ENCODE measurements around the gene ERP44.
"Not testable (repeated sequence)": the region's sequence is repeated elsewhere in the genome, so short reads cannot be mapped to it uniquely, and the experiment has no call there.

ERP44 gene

GRCh38 chr9:100098887-100099721, at the start of gene ERP44, which contains the start of gene INVS:
ERP44 (minus strand) TSS chr9:100099000; CDS start chr9:100098840, 160 bp downstream.
INVS (plus strand) TSS chr9:100099243; CDS start chr9:100104522, 5,279 bp downstream.
- peak; percentile 92 for DNase-seq (ENCODE audit: low spot score)

DNA sequence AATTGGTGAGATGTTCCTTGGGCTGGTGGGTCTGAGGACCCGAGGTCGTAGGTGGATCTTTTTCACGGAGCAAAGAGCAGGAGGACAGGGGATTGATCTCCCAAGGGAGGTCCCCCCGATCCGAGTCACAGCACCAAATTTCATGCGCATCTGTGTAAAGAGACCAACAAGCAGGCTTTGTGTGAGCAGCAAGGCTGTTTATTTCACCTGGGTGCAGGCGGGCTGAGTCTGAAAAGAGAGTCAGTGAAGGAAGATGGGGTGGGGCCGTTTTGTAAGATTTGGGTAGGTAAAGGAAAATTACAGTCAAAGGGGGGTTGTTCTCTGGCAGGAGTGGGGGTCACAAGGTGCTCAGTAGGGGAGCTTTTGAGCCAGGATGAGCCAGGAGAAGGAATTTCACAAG, 47.2 kb upstream of the ERP44 start:
- not testable (repeated sequence) for DNase-seq (ENCODE audit: low spot score)

DNA sequence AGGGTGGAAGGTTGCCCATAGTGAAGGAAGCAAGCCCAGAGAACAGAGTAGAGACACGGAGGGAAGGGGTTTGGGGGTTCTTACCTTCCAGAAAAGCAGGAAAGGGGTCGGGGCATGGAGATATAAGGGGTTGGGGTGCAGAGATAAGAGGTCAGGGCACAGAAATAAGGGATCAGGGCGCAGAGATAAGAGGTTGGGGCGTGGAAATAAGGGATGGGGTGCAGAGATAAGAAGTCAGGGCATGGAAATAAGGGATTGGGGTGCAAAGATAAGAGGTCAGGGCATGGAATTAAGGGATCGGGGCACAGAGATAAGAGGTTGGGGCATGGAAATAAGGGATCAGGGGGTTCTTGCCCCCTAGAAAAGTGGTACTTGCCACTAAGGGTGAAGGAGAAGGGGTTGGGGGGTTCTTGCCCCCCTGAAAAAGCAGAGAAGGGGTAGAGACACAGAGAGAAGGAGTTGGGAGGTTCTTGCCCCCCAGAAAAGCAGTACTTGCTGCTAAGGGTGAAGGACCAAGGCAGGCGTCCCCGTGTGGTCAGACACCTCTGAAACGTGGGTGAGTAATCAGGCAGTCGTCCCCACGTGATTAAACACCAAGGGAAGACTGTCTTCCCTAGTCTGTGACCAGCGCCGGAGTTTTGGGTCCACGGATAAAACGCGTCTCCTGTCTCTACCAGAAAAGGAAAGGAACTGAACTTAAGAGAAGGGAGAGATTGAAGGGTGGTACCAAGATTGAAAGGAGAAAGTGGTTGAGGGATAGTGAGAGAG, 46.6 kb upstream of the ERP44 start:
- not testable (repeated sequence) for DNase-seq (ENCODE audit: low spot score)

GRCh38 chr9:100141862-100142261, 43.1 kb upstream of the ERP44 start:
- DNase-seq (ENCODE audit: low spot score), result not testable (repeated sequence)

GRCh38 chr9:100140303-100140702, 41.5 kb upstream of the ERP44 start:
- not testable (repeated sequence) for DNase-seq (ENCODE audit: low spot score)

DNA sequence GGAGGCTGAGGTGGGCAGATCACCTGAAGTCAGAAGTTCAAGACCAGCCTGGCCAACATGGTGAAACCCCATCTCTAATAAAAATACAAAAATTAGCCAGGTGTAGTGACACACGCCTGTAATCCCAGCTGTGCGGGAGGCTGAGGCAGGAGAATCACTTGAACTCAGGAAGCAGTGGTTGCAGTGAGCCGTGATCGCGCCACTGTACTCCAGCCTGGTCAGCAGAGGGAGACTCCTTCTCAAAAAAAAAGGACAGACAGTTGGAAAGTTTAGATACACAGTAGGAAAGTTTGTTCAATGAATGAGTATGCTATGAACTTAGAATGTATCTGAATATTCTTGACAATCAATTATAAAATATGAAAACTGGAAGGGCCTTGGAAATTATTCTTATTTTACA, 38.0 kb upstream of the ERP44 start:
- DNase-seq (ENCODE audit: low spot score), result not testable (repeated sequence)

GRCh38 chr9:100134731-100135130, 35.9 kb upstream of the ERP44 start:
- no peak for DNase-seq (ENCODE audit: low spot score)

DNA sequence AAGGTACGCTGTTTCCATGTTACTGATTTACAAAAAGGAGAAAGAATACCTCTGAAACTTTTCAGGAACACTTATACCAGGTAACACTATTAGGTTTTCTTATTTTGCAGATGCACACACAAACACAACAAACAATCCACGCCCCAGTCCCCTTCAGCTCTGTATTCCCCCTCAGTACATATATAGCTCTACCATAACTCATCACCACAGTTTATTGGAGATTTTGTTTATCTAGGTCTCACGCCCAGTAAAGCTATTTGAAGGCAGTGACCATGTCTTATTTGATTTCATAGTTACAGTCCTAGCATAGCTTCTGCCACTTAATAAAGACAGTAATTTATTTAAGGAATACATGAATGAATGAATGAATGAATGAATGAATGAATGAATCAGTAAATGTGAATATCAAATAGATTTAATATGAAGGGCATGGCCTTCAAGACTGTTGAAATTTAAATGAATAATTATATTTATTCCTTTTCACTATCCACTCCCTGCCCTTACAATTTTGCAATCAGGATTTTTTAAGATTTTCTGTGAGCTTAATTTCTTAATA, 33.2 kb upstream of the ERP44 start:
- DNase-seq (ENCODE audit: low spot score), result no peak

DNA sequence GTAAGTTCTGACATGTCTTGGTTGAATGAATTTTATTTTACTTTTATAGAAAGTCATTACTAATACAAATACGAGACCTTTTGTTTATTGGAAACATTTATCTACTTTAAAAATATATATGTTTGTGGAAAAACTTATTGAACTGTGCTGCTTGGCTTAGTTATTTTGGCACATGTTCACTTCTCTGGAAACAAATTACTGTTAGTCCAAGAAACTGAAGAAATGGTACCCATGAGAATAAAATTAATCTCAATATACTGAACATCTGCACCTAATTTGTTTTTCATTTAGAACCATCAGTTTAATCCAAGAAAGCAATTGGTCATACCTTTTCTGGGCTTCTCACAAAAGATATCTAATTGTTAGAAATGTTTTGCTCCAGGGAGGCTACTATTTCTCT, 32.4 kb upstream of the ERP44 start:
- DNase-seq (ENCODE audit: low spot score), result no peak

DNA sequence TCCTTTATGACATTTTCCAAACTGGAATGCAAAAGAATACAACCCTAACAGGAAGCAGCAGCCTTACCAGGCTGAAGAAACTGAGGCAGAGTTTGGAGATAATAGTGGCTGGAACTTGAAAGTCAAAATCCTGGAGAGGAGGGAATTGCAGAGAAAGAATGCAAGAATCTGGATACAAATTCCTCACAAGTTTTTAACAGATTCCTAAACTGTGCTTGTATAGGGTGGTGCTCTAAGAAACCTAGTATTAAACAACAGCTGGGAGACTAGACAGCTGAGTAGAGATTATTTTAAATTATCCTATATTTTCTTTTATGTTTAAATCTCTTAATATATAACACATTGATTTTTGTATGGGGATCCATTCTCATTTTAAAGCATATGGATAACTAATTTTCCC, 31.0 kb upstream of the ERP44 start:
- DNase-seq (ENCODE audit: low spot score), result no peak

- DNase-seq (ENCODE audit: low spot score), result no peak
Observed at GRCh38 chr9:100126423-100126822, 27.6 kb upstream of the ERP44 start.

DNA sequence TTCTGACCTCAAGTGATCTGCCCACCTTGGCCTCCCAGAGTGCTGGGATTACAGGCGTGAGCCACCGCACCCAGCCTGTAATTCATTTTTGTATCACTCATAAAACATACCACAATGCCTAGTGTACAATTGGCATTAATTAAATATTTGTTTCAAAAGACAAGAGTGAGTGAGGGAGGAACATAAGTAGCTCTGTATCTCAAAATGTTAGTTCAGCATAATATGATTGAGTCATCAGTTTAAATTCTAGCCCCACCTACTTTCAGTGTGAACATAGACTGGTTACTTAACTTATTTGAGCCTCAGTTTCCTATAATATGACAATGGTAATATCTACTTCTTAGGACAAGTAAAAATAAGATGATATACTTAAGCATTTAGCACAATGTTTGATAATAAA, 27.1 kb upstream of the ERP44 start:
- no peak for DNase-seq (ENCODE audit: low spot score)

DNA sequence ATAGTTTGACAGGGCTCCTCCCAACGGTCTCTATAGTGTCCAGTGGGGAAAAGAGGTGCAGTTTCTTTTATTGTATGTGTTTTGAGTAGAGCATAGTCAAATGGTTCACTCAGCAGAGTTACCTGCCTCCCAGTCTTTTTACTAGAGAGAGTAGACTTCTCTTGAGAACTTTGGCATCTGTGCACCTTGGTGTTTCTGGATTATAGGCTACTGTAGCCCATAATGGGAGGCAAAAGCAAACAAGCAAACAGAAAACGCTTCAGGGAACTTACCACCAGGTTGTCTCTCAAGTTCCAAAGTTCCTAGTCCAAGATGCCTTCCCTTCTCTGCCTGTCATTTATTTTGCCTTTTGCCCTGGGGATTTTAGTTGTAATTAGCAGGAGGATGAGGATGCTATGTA, 26.4 kb upstream of the ERP44 start:
- no peak for DNase-seq (ENCODE audit: low spot score)

DNA sequence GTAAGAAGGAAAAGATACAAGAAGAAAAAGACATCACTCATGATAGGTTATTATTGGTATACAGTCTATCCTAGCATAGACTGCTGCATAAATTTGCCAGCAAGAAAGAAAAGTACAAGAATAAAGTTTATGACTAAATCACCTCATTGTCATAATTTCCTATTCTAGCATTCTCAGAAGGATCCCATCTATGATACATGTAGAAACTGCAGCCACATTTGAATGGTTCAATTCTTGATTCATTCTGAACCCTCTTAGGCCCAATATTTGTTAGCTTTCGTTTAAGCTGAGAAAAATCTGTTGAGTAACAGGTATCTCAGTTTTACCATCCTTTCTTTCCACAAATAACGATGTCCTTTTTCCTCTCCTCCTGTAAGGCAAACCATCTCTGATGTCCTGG, 21.5 kb upstream of the ERP44 start:
- no peak for DNase-seq (ENCODE audit: low spot score)

GRCh38 chr9:100117316-100117715, 18.5 kb upstream of the ERP44 start:
- DNase-seq (ENCODE audit: low spot score), result no peak

DNA sequence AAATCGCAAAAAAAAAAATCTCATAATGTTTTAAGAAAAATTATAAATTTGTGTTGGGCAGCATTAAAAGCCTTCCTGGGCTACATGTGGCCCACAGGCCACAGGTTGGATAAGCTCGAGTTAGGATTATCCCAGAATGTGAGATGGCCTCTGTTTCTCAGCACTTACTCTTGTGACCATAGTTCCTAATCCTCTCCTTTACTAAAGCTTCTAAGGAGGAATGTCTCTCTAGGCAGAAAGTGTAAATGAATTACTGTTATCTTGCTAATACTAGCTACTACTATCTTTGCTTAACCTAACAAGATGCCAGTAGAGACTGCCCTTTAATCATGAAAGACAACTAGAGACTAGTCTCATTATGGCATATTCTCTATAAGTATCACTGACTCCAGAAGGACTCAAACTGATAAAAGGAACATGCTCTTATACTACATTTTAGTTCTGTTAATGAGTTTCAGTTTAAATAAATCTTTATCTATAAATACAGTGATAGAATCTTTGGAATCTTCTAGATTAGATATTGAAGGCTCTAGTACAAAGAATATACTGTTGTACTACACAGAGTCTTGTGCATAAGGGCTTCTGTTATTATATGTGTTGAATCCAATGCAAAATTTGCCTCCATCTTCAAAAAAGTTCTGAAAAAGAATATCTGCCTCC, 14.0 kb upstream of the ERP44 start:
- no peak for DNase-seq (ENCODE audit: low spot score)

GRCh38 chr9:100111235-100111634, 12.4 kb upstream of the ERP44 start:
- no peak for DNase-seq (ENCODE audit: low spot score)

DNA sequence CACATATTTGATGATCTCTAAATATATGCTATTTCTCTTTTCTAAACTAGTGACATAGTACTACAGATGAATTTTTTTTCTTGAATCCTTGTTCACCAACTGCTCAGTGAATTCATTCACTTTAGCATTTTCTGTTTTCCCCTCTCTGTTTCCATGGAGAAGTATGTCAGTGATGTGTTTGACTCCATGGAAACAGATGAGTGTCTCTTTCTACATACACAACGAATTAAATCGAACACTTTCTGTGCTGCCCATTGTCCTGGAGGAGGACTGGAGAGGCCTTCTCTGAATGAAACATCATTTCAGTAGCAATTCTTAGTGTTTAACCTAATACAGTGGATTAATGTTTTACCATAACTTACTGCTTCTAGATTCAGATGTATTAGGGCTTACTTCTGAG, 9.8 kb upstream of the ERP44 start:
- no peak for DNase-seq (ENCODE audit: low spot score)

GRCh38 chr9:100106616-100107015, 7.8 kb upstream of the ERP44 start:
- no peak for DNase-seq (ENCODE audit: low spot score)

GRCh38 chr9:100105861-100106260, 7.1 kb upstream of the ERP44 start:
- DNase-seq (ENCODE audit: low spot score), result no peak

GRCh38 chr9:100104314-100104713, 5.5 kb upstream of the ERP44 start:
- DNase-seq (ENCODE audit: low spot score), result no peak

DNA sequence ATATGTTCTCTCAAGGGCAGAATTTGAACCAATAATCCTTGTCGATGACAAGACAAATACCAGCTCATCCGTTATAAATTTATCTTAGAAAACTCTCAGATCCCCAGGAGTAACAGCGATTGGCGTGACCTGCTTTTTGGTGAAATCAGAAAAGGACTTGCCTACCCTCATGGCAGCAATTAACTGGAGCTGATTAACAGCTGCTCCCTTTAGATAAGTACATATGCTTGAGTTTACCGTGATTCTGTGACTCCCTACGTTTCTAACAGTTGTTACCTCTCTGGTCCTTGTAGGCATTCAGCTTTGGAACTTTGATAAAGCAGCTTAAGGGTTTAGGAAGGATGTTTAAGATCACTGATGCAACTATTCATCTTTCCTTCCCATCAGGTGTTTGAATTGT, 2.8 kb upstream of the ERP44 start:
- no peak for DNase-seq (ENCODE audit: low spot score)
